H9 (cell line): ENCODE measurements around the gene STOX2. TPM values are rescaled to one million over a fixed set of nuclear protein-coding genes. Genes with fewer than 3 reads are reported as not detected.

ENCODE experiments used
- DNase-seq: peaks from one replicate; pipeline ENCODE4 v3.0.0-alpha.2; 2017
- H2AFZ ChIP-seq: one replicate; pipeline ENCODE4 v1.6.1; 2013; ENCODE audit warnings: mild to moderate bottlenecking, low read length, control low read depth, moderate library complexity
- H2AK5ac ChIP-seq: 2 replicates; pipeline ENCODE4 v1.6.1; 2013; ENCODE audit warnings: low read length, control low read depth, mixed read lengths; ENCODE audit not compliant: insufficient read length
- H2BK120ac ChIP-seq: one replicate; pipeline ENCODE4 v1.6.1; 2013; ENCODE audit warnings: low read depth, mild to moderate bottlenecking, low read length, control low read depth, inconsistent platforms; ENCODE audit not compliant: poor library complexity, severe bottlenecking
- H2BK12ac ChIP-seq: 2 replicates; pipeline ENCODE4 v1.6.1; 2013; ENCODE audit warnings: low read length, control low read depth, mixed read lengths, low read depth; ENCODE audit not compliant: insufficient read length
- H2BK15ac ChIP-seq: 2 replicates; pipeline ENCODE4 v1.6.1; 2013; ENCODE audit warnings: low read depth, low read length, control low read depth
- H2BK20ac ChIP-seq: one replicate; pipeline ENCODE4 v1.6.1; 2013; ENCODE audit warnings: low read depth, mild to moderate bottlenecking, low read length, control low read depth, inconsistent platforms; ENCODE audit not compliant: poor library complexity, severe bottlenecking
- H2BK5ac ChIP-seq: 2 replicates; pipeline ENCODE4 v1.6.1; 2013; ENCODE audit warnings: low read length, control low read depth, mixed read lengths; ENCODE audit not compliant: insufficient read length
- H3K14ac ChIP-seq: 2 replicates; pipeline ENCODE4 v1.6.1; 2013; ENCODE audit warnings: low read length, control low read depth; ENCODE audit not compliant: insufficient read depth
- H3K18ac ChIP-seq: 2 replicates; pipeline ENCODE4 v1.6.1; 2013; ENCODE audit warnings: low read depth, mild to moderate bottlenecking, mixed read lengths, low read length, control low read depth; ENCODE audit not compliant: insufficient read length
- H3K23ac ChIP-seq: 2 replicates; pipeline ENCODE4 v1.6.1; 2013; ENCODE audit warnings: low read length, control low read depth, mixed read lengths, low read depth; ENCODE audit not compliant: insufficient read length
- H3K23me2 ChIP-seq: 2 replicates; pipeline ENCODE4 v1.6.1; 2013; ENCODE audit warnings: low read depth, mild to moderate bottlenecking, mixed read lengths, low read length, control low read depth; ENCODE audit not compliant: insufficient read length, poor library complexity, severe bottlenecking
- H3K27ac ChIP-seq: 2 replicates; pipeline ENCODE4 v1.5.1; 2013; ENCODE audit warnings: low read length, control low read depth, mixed read lengths, low read depth; ENCODE audit not compliant: insufficient read length
- H3K27me3 ChIP-seq: 2 replicates; pipeline ENCODE4 v1.6.1; 2013; ENCODE audit warnings: low read length, control low read depth, inconsistent platforms; ENCODE audit not compliant: insufficient read depth
- H3K4ac ChIP-seq: 2 replicates; pipeline ENCODE4 v1.6.1; 2013; ENCODE audit warnings: low read depth, mild to moderate bottlenecking, control low read depth, inconsistent platforms, low read length, moderate library complexity
- H3K4me1 ChIP-seq: 2 replicates; pipeline ENCODE4 v1.6.1; 2013; ENCODE audit warnings: low read length, control low read depth, inconsistent platforms; ENCODE audit not compliant: insufficient read depth
- H3K4me2 ChIP-seq: 2 replicates; pipeline ENCODE4 v1.6.1; 2013; ENCODE audit warnings: low read length, control low read depth, mixed read lengths; ENCODE audit not compliant: insufficient read length, insufficient read depth
- H3K56ac ChIP-seq: 2 replicates; pipeline ENCODE4 v1.6.1; 2013; ENCODE audit warnings: low read depth, mild to moderate bottlenecking, mixed read lengths, low read length, control low read depth; ENCODE audit not compliant: insufficient read length
- H3K79me1 ChIP-seq: 2 replicates; pipeline ENCODE4 v1.6.1; 2013; ENCODE audit warnings: low read depth, mild to moderate bottlenecking, moderate library complexity, low read length, control low read depth, inconsistent platforms; ENCODE audit not compliant: insufficient read depth, poor library complexity, severe bottlenecking
- H3K79me2 ChIP-seq: 2 replicates; pipeline ENCODE4 v1.6.1; 2013; ENCODE audit warnings: low read length, control low read depth, inconsistent platforms; ENCODE audit not compliant: insufficient read depth
- H3K9ac ChIP-seq: 2 replicates; pipeline ENCODE4 v1.6.1; 2013; ENCODE audit warnings: low read length, control low read depth, mixed read lengths; ENCODE audit not compliant: insufficient read length; ENCODE audit errors: extremely low read depth
- H3K9me3 ChIP-seq: one replicate; pipeline ENCODE4 v1.6.1; 2013; ENCODE audit warnings: low read depth, low read length, inconsistent platforms; ENCODE audit not compliant: control insufficient read depth
- H3T11ph ChIP-seq: one replicate; pipeline ENCODE4 v1.6.1; 2013; ENCODE audit warnings: mild to moderate bottlenecking, low read length, control low read depth, inconsistent platforms
- H4K20me1 ChIP-seq: one replicate; pipeline ENCODE4 v1.6.1; 2013; ENCODE audit not compliant: control insufficient read depth, insufficient read length, insufficient read depth
- H4K5ac ChIP-seq: 2 replicates; pipeline ENCODE4 v1.6.1; 2013; ENCODE audit warnings: low read depth, mild to moderate bottlenecking, mixed read lengths, low read length, control low read depth; ENCODE audit not compliant: insufficient read length
- H4K8ac ChIP-seq: replicated peaks from 2 replicates; pipeline ENCODE4 v1.6.1; 2013; ENCODE audit warnings: low read length, control low read depth, mixed read lengths, low read depth; ENCODE audit not compliant: insufficient read length
- H4K91ac ChIP-seq: 2 replicates; pipeline ENCODE4 v1.6.1; 2013; ENCODE audit warnings: low read depth, mild to moderate bottlenecking, moderate library complexity, mixed read lengths, low read length, control low read depth; ENCODE audit not compliant: insufficient read length
- H3K27ac Mint-ChIP-seq, 3 experiments: 2 replicates in 2 of 3; 3 replicates in 1 of 3; pipeline ENCODE4 v1.8.0; 2020 to 2021; ENCODE audit warnings: mixed read lengths in 3 of 3, mild to moderate bottlenecking in 1 of 3, moderate library complexity in 1 of 3
- H3K27me3 Mint-ChIP-seq: 2 replicates; pipeline ENCODE4 v1.8.0; 2021; ENCODE audit warnings: low read depth, mild to moderate bottlenecking, moderate library complexity, mixed read lengths
- H3K36me3 Mint-ChIP-seq, 3 experiments: 2 replicates in 2 of 3; 3 replicates in 1 of 3; pipeline ENCODE4 v1.8.0; 2020 to 2021; ENCODE audit warnings: low read depth in 3 of 3, mixed read lengths in 3 of 3; ENCODE audit not compliant: insufficient read depth in 1 of 3
- H3K4me1 Mint-ChIP-seq, 2 experiments: 2 replicates each; pipeline ENCODE4 v1.8.0; 2020; ENCODE audit warnings: mixed read lengths in 2 of 2
- H3K4me3 Mint-ChIP-seq, 2 experiments: 2 replicates in 1 of 2; 3 replicates in 1 of 2; pipeline ENCODE4 v1.8.0; 2020 to 2021; ENCODE audit warnings: mild to moderate bottlenecking in 2 of 2, mixed read lengths in 2 of 2, moderate library complexity in 1 of 2
- H3K9me3 Mint-ChIP-seq, 2 experiments: 2 replicates in 1 of 2; 3 replicates in 1 of 2; pipeline ENCODE4 v1.8.0; 2020; ENCODE audit warnings: mild to moderate bottlenecking in 2 of 2, mixed read lengths in 2 of 2, moderate library complexity in 1 of 2
- CTCF ChIP-seq: fragments of 200-600 bp; sonication (generic); conservative IDR thresholded peaks from 3 replicates; pipeline ENCODE4 v1.8.0; 2021; ENCODE audit warnings: antibody characterized with exemption, mild to moderate bottlenecking
- WGBS: extraction: QIAGEN DNeasy Blood & Tissue Kit; methylation state at CpG from one replicate; pipeline ENCODE4 v1.1.7; 2013; ENCODE audit warnings: missing lambda C conversion rate, low lambda C conversion rate, mixed read lengths; ENCODE audit not compliant: insufficient read length; ENCODE audit errors: extremely low coverage; 5-methylcytosine and 5-hydroxymethylcytosine counted together
- total RNA-seq: library from RNA; stranded (reverse); gene quantifications from 2 replicates; pipeline ENCODE4 v1.2.1, GENCODE V29; 2021

Gene STOX2
- total RNA-seq, 1 experiment from 2014 or later: 28.2 TPM

- Mint-ChIP-seq H3K27me3 (no peaks in the 10 kb centered on the region), H3K36me3 (no peaks in the 10 kb centered on the region), H3K9me3 (no peaks in the 10 kb centered on the region), H3K4me1 (peaks cover 22 to 26% of the 10 kb centered on the region in 2 experiments), H3K4me3 (no peak overlapping the region), H3K27ac (no peak overlapping the region; a peak in 1 of 7 replicates)
- Histone ChIP-seq H4K20me1 (no peaks in the 10 kb centered on the region), H3K79me1 (no peaks in the 10 kb centered on the region), H3K9ac (no peak overlapping the region), H3K4ac (no peak overlapping the region), H3K23ac (no peak overlapping the region), H3K79me2 (peaks cover 5% of the 10 kb centered on the region; the same call in 1 of the 2 replicates), H3K23me2 (no peaks in the 10 kb centered on the region), H2AK5ac (no peak overlapping the region), H3K4me1 (peaks cover 10% of the 10 kb centered on the region; the same call in 1 of the 2 replicates), H3K18ac (no peak overlapping the region), H3K4me2 (no peak overlapping the region), H2BK15ac (no peak overlapping the region), H4K5ac (no peak overlapping the region), H2AFZ (no peak overlapping the region), H4K8ac (no peak overlapping the region), H2BK20ac (no peak overlapping the region), H4K91ac (no peak overlapping the region), H2BK120ac (no peak overlapping the region), H3K14ac (no peak overlapping the region), H2BK5ac (no peak overlapping the region), H2BK12ac (no peak overlapping the region), H3K56ac (no peak overlapping the region), H3K27me3 (no peaks in the 10 kb centered on the region; the same call in 1 of the 2 replicates), H3K9me3 (no peaks in the 10 kb centered on the region), H3K27ac (no peak overlapping the region), H3T11ph (no peak overlapping the region)
- no CpG with 5 or more reads among the region's 12 CpGs for WGBS
- no peak for DNase-seq
- TF ChIP-seq CTCF: no peak
Measured at GRCh38 chr4:183960962-183961541, 55.9 kb downstream of the STOX2 start.
